ENCODE results near the gene USPL1.
A peak's percentile ranks its signal among the peaks of the same experiment; 100 is the strongest.
"Not testable (repeated sequence)": the region's sequence is repeated elsewhere in the genome, so short reads cannot be mapped to it uniquely, and the experiment has no call there.

Gene USPL1

GRCh38 chr13:30638301-30638700, 20.6 kb downstream of the USPL1 start:
- H3K4me3 ChIP-seq (ENCODE audit: low read depth, low read length), result no peak overlapping the region
- no peak for TF ChIP-seq CTCF (IDR thresholded peaks at IDR 0.05; ENCODE audit: low read depth, low read length)
- no peak for TF ChIP-seq POLR2A (IDR thresholded peaks at IDR 0.05; ENCODE audit: extremely low read depth, insufficient read length)
- no peak for TF ChIP-seq MYC (IDR thresholded peaks at IDR 0.05; ENCODE audit: low read depth, low read length)
- no peak for TF ChIP-seq MAX (IDR thresholded peaks at IDR 0.05; ENCODE audit: low read depth, low read length)
- DNase-seq (ENCODE audit: low read depth), result no peak

- TF ChIP-seq POLR2A (IDR thresholded peaks at IDR 0.05; ENCODE audit: extremely low read depth, insufficient read length) (no peak), CTCF (IDR thresholded peaks at IDR 0.05; ENCODE audit: low read depth, low read length) (no peak), MAX (IDR thresholded peaks at IDR 0.05; ENCODE audit: low read depth, low read length) (no peak), MYC (IDR thresholded peaks at IDR 0.05; ENCODE audit: low read depth, low read length) (no peak)
- no peak overlapping the region for H3K4me3 ChIP-seq (ENCODE audit: low read depth, low read length)
- DNase-seq (ENCODE audit: low read depth), result no peak
These were observed 22.0 kb downstream of the USPL1 start for GRCh38 chr13:30639671-30640070.

GRCh38 chr13:30641173-30641572, 23.5 kb downstream of the USPL1 start:
- H3K4me3 ChIP-seq (ENCODE audit: low read depth, low read length); DNase-seq (ENCODE audit: low read depth): not testable (repeated sequence)

- DNase-seq (ENCODE audit: low read depth), result no peak
- no peak for TF ChIP-seq CTCF (IDR thresholded peaks at IDR 0.05; ENCODE audit: low read depth, low read length)
- no peak for TF ChIP-seq POLR2A (IDR thresholded peaks at IDR 0.05; ENCODE audit: extremely low read depth, insufficient read length)
These were observed 27.9 kb downstream of the USPL1 start for GRCh38 chr13:30645629-30646028.

GRCh38 chr13:30647420-30647819, 29.7 kb downstream of the USPL1 start:
- no peak for TF ChIP-seq MYC (IDR thresholded peaks at IDR 0.05; ENCODE audit: low read depth, low read length)
- TF ChIP-seq MAX (IDR thresholded peaks at IDR 0.05; ENCODE audit: low read depth, low read length), result no peak
- no peak for TF ChIP-seq CTCF (IDR thresholded peaks at IDR 0.05; ENCODE audit: low read depth, low read length)
- no peak for TF ChIP-seq POLR2A (IDR thresholded peaks at IDR 0.05; ENCODE audit: extremely low read depth, insufficient read length)
- no peak overlapping the region for H3K4me3 ChIP-seq (ENCODE audit: low read depth, low read length)
- no peak for DNase-seq (ENCODE audit: low read depth)

More at GRCh38 chr13:30645629-30646028, 27.9 kb downstream of the USPL1 start:
- no peak overlapping the region for H3K4me3 ChIP-seq (ENCODE audit: low read depth, low read length)

GRCh38 chr13:30647824-30648521, 30.3 kb downstream of the USPL1 start:
- no peak overlapping the region for H3K4me3 ChIP-seq (ENCODE audit: low read depth, low read length)
- TF ChIP-seq POLR2A (IDR thresholded peaks at IDR 0.05; ENCODE audit: extremely low read depth, insufficient read length) (no peak), MAX (IDR thresholded peaks at IDR 0.05; ENCODE audit: low read depth, low read length) (no peak), MYC (IDR thresholded peaks at IDR 0.05; ENCODE audit: low read depth, low read length) (no peak)
- DNase-seq (ENCODE audit: low read depth), result no peak

- TF ChIP-seq MYC (IDR thresholded peaks at IDR 0.05; ENCODE audit: low read depth, low read length) (no peak), POLR2A (IDR thresholded peaks at IDR 0.05; ENCODE audit: extremely low read depth, insufficient read length) (no peak), CTCF (IDR thresholded peaks at IDR 0.05; ENCODE audit: low read depth, low read length) (no peak), MAX (IDR thresholded peaks at IDR 0.05; ENCODE audit: low read depth, low read length) (no peak)
- no peak overlapping the region for H3K4me3 ChIP-seq (ENCODE audit: low read depth, low read length)
- no peak for DNase-seq (ENCODE audit: low read depth)
These were observed 30.8 kb downstream of the USPL1 start for GRCh38 chr13:30648522-30649012.

GRCh38 chr13:30651648-30652047, 33.9 kb downstream of the USPL1 start:
- H3K4me3 ChIP-seq (ENCODE audit: low read depth, low read length), result not testable (repeated sequence)

More at GRCh38 chr13:30651648-30652047, 33.9 kb downstream of the USPL1 start:
- DNase-seq (ENCODE audit: low read depth), result peak; percentile 30
